Astrocyte of the cerebellum (primary cell): ENCODE measurements around the gene NR4A1.
A peak's percentile ranks its signal among the peaks of the same experiment; 100 is the strongest.

Source experiments
- DNase-seq: peaks from one replicate; pipeline ENCODE4 v3.0.0-alpha.2; 2011; ENCODE audit warnings: low read depth
- H3K4me3 ChIP-seq: 2 replicates; pipeline ENCODE4 v1.5.1; 2011; ENCODE audit warnings: mild to moderate bottlenecking, low read depth, low read length, moderate library complexity
- CTCF ChIP-seq: IDR thresholded peaks from 2 replicates; pipeline ENCODE4 v1.5.1; 2012; ENCODE audit warnings: low read length, low read depth, moderate library complexity, mild to moderate bottlenecking; ENCODE audit errors: missing control alignments
- in situ Hi-C: cut with HindIII; loops from 2 replicates; pipeline ENCODE4 v1.10.0; 2017; ENCODE audit warnings: low sequenced_read_pairs

Gene NR4A1

GRCh38 chr12:52027085-52027843 is 24.0 kb upstream of the NR4A1 start:
- in situ Hi-C loops: no loop called here
- TF ChIP-seq CTCF: no peak
- DNase-seq: no peak
- H3K4me3 ChIP-seq: no peak overlapping the region

GRCh38 chr12:52029685-52030084 is 21.6 kb upstream of the NR4A1 start:
- in situ Hi-C loops: loop anchor here (5.0 kb wide), 1 partner anchor 63 kb away; no protein-coding TSS in a partner anchor
- H3K4me3 ChIP-seq: no peak overlapping the region
- TF ChIP-seq CTCF: no peak
- no peak for DNase-seq

GRCh38 chr12:52032446-52032803 is 18.8 kb upstream of the NR4A1 start:
- in situ Hi-C loops: loop anchor here (5.0 kb wide), 1 partner anchor 60 kb away; no protein-coding TSS in a partner anchor
- DNase-seq: peak; percentile 57
- peak overlapping the region; percentile 36 for H3K4me3 ChIP-seq
- TF ChIP-seq CTCF: no peak

- peak overlapping the region; percentile 37 for H3K4me3 ChIP-seq
- no peak for TF ChIP-seq CTCF
- peak; percentile 92 for DNase-seq
- in situ Hi-C loops: loop anchor here (5.0 kb wide), 1 partner anchor 59 kb away; no protein-coding TSS in a partner anchor
Observed at GRCh38 chr12:52032804-52033445, 18.3 kb upstream of the NR4A1 start.

GRCh38 chr12:52033446-52034140 is 17.6 kb upstream of the NR4A1 start:
- in situ Hi-C loops: loop anchor here (5.0 kb wide), 1 partner anchor 59 kb away; no protein-coding TSS in a partner anchor
- peak overlapping the region; percentile 37 for H3K4me3 ChIP-seq
- DNase-seq: no peak
- TF ChIP-seq CTCF: no peak

GRCh38 chr12:52035190-52035589 is 16.1 kb upstream of the NR4A1 start:
- in situ Hi-C loops: no loop called here
- H3K4me3 ChIP-seq: no peak overlapping the region
- TF ChIP-seq CTCF: no peak
- DNase-seq: no peak
